Transverse colon (tissue), 3 donors: ENCODE results near the gene WDR86.

Experiments used
- CTCF ChIP-seq, 5 experiments: fragments of 200-600 bp in 3 of 5; fragments of 450-650 bp in 2 of 5; sonication (generic) in 3 of 5; IDR thresholded peaks; 1 replicate in 2 of 5; 2 replicates in 3 of 5; pipeline ENCODE4 v1.5.1; 2016 to 2017; ENCODE audit warnings: antibody characterized with exemption in 5 of 5, inconsistent platforms in 3 of 5, mild to moderate bottlenecking in 2 of 5, moderate library complexity in 1 of 5
- POLR2A ChIP-seq: fragments of 450-650 bp; IDR thresholded peaks from one replicate; pipeline ENCODE4 v1.6.1; 2016; ENCODE audit warnings: antibody characterized with exemption, mild to moderate bottlenecking, moderate library complexity

- TF ChIP-seq POLR2A (no peak), CTCF (IDR thresholded peaks at IDR 0.05) (no peak)
These were observed 34.8 kb upstream of the WDR86 start for GRCh38 chr7:151444632-151445031.
